GM18873 (cell line): ENCODE measurements around the gene SMARCB1.
"Not testable (repeated sequence)": the region's sequence is repeated elsewhere in the genome, so short reads cannot be mapped to it uniquely, and the experiment has no call there.

Experiments used
- ATAC-seq: cut with Tn5 transposase; IDR thresholded peaks from one replicate; pipeline ENCODE4 v1.9.1; 2021; ENCODE audit warnings: mild to moderate bottlenecking, moderate library complexity, moderate number of reproducible peaks; ENCODE audit not compliant: unreplicated experiment, low FRiP score

Gene SMARCB1

GRCh38 chr22:23841736-23842445 lies 55.1 kb downstream of the SMARCB1 start:
- ATAC-seq: no peak

GRCh38 chr22:23842599-23842998 lies 55.8 kb downstream of the SMARCB1 start:
- ATAC-seq: no peak

GRCh38 chr22:23844739-23845202 lies 58.0 kb downstream of the SMARCB1 start:
- ATAC-seq: peak; percentile 1

- no peak for ATAC-seq
Measured at GRCh38 chr22:23845265-23846080, 58.7 kb downstream of the SMARCB1 start.

- no peak for ATAC-seq
Measured at GRCh38 chr22:23846081-23846469, 59.3 kb downstream of the SMARCB1 start.

GRCh38 chr22:23847310-23847920 lies 60.6 kb downstream of the SMARCB1 start:
- no peak for ATAC-seq

GRCh38 chr22:23847991-23848864 lies 61.5 kb downstream of the SMARCB1 start:
- no peak for ATAC-seq

DNA sequence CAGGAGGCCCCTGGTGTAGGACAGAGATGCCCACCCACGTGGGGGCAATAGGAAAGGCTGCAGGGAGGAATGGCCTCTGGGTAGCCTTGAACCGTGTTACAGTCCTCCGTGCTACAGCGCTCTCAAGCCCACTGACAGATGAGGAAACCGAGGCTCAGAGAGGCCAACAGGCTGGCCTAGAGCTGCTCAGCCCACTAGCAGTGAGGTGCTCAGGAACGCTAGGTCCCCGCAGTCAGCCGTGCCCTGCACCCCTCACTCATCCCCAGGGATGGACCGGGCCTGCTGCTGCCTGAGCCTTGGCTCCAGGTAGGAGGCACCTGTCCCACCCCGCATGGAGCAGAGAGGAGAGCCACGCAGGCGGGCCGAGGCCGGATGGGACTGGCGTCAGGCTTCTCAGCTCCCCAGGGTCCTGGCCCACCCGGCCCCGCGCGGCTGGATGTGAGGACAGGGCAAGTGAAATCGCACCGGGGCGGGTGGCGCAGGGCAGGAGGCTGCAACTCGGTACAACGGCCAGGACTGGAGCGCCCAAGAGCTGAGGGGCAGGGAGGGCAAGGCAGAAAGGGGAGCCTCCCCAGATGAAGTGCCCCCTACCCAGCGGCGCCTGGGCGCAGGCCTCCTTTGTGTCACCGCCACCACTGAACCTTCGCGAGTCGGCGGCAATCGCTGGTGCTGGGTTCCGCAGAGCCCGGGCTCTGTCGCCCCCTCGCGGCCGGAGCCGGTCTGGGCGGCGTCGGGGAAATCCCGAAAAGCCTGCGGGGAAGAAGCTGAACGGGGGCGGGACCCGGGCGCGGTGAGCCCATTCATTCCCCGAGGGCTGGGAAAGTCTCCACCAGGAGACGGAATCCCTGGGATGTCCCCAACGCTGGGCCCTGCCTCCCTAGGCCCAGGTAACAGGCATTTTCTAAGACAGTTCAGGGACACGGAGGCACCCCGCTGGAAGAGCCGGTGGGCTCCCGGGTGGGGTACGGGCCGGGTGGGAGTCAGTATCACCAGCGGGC lies 62.5 kb downstream of the SMARCB1 start:
- no peak for ATAC-seq

DNA sequence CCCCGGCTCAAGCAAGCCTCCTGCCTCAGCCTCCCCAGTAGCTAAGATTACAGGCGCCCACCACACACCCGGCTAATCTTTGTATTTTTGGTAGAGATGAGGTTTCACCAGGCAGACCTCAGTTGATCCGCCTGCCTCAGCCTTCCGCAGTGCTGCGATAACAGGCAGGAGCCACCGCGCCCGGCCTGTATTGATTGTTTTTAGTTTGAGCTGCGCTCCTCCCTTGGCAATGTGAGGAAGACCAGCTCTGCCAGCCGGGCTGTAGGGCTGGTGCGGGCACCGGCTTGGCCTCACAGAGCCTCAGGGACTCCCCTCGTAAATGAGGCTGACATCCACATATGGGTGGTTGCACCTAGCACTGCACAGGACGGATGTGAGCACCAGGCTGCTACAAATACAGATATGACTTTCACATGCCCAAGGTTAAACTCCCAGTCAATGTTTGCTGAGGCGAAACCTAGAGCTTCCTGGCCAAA lies 63.4 kb downstream of the SMARCB1 start:
- ATAC-seq: peak; percentile 61

- ATAC-seq: peak; percentile 38
Measured at GRCh38 chr22:23856721-23857605, 70.2 kb downstream of the SMARCB1 start.

- ATAC-seq: peak; percentile 95
Measured at GRCh38 chr22:23857606-23858483, 71.1 kb downstream of the SMARCB1 start, which contains the start of gene SLC2A11. Gene SLC2A11 (plus strand): TSS chr22:23857875. CDS start chr22:23858000, 125 bp downstream.

DNA sequence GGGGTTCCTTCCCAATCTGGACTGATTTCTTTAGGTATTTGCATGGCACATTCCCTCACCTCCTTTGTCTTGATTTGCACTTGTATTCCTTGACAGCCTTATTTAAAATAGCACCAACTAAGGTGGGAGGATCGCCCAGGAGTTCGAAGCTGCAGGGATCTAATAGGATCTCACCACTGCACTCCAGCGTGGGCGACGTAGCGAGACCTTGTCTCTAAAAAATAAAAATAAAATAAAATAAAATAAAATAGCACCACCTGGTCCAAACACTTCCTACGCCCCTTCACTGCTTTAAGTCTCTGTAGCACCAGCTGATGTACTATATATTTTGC lies 71.7 kb downstream of the SMARCB1 start:
- ATAC-seq: no peak

DNA sequence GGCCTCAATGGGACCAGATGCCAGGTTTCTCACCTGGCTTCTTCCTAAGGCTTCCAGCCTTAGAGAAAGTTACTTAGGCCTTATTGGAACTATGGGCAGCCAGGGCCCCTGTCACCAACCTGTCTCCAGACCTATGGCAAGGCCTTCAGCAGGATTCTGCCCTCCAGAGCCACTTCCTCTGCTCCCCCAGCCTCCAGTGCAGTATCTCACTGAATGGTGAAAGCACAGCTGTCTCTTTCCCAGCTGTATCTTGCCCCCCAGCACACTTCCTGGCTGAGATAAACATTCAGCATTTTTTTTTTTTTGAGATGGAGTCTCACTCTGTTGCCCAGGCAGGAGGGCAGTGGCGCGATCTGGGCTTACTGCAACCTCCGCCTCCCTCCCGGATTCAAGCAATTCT lies 72.4 kb downstream of the SMARCB1 start:
- ATAC-seq: no peak

DNA sequence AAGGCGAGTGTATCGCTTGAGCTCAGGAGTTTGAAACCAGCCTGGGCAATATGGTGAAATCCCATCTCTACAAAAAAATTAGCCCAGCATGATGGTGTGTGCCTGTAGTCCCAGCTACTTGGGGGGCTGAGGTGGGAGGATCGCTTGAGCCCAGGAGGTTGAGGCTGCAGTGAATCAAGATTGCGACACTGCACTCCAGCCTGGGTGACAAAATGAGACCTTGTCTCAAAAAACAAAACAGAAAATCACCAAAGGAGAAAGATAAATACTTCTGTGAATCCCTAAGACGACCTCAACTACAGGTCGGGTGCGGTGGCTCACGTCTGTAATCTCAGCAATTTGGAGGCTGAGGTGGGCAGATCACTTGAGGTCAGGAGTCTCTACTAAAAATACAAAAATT lies 73.4 kb downstream of the SMARCB1 start:
- ATAC-seq: not testable (repeated sequence)

- ATAC-seq: no peak
Measured at GRCh38 chr22:23862103-23862502, 75.3 kb downstream of the SMARCB1 start.

GRCh38 chr22:23864499-23865154 lies 77.9 kb downstream of the SMARCB1 start:
- not testable (repeated sequence) for ATAC-seq

DNA sequence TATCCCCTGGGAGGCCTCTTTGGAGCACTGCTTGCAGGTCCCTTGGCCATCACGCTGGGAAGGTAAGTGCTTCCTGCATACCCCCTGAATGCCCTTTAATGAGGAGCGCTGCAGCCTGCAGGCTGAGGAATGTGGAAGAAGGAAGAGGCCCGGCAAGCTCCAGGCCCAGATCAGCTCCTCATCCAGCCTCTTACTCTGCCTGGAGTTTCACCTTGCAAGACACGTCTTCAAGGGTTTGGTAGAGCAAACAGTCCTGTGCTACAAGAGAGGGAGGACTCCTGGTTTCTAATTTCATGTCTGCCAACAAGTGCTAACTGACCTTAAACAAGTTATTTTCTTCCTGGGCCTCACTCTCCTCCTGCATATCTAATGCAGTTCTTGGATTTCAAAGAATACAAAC lies 81.8 kb downstream of the SMARCB1 start:
- ATAC-seq: no peak
